A549 (cell line): ENCODE data around the gene SELP. TPM values are rescaled to one million over a fixed set of nuclear protein-coding genes. Genes with fewer than 3 reads are reported as not detected.
A peak's percentile ranks its signal among the peaks of the same experiment; 100 is the strongest.

Experiments
- ATAC-seq, 2 experiments: fragments of 200-7000 bp in 1 of 2; fragments of >200 bp in 1 of 2; cut with Nextera tagmentation in 1 of 2; cut with Tn5 transposase in 1 of 2; 3 replicates each; pipeline versions ENCODE4 v1.8.0 to v1.9.1; 2018 to 2020; ENCODE audit warnings: mild to moderate bottlenecking in 1 of 2, moderate library complexity in 1 of 2
- CTCF ChIA-PET: fragments of 300-600 bp; sonication (Branson Sonifier 250); formaldehyde crosslinking; extraction: SDS; loops from one replicate; lab custom pipeline; 2021; ENCODE audit warnings: antibody characterized with exemption, inconsistent platforms; lab: Yijun Ruan, JAX
- POLR2A ChIA-PET: fragments of 350-600 bp; formaldehyde crosslinking; extraction: SDS; loops from one replicate; lab custom pipeline; 2021; ENCODE audit warnings: antibody characterized with exemption, inconsistent platforms; lab: Yijun Ruan, JAX
- DNase-seq, 2 experiments: peaks; one replicate each; pipeline versions ENCODE4 v3.0.0 to v3.0.0-alpha.2; 2011 to 2016; ENCODE audit warnings: low read depth in 1 of 2, low spot score in 1 of 2
- FAIRE-seq: peaks from 2 replicates; lab custom pipeline; 2011; peaks lifted over from hg19 to GRCh38; lab: Jason Lieb, UNC
- H3K27ac ChIP-seq, 2 experiments: fragments of >200 bp; sonication (Bioruptor Twin); formaldehyde crosslinking; 3 replicates each; pipeline ENCODE4 v1.5.1; 2016 to 2017
- H3K4me1 ChIP-seq: fragments of >200 bp; sonication (Bioruptor Twin); formaldehyde crosslinking; 3 replicates; pipeline ENCODE4 v1.6.1; 2016
- H3K4me2 ChIP-seq: fragments of >200 bp; sonication (Bioruptor Twin); formaldehyde crosslinking; 3 replicates; pipeline ENCODE4 v1.6.1; 2016
- H3K4me3 ChIP-seq: fragments of >200 bp; sonication (Bioruptor Twin); formaldehyde crosslinking; 3 replicates; pipeline ENCODE4 v1.5.1; 2016
- H3K9me3 ChIP-seq: fragments of >200 bp; sonication (Bioruptor Twin); formaldehyde crosslinking; 3 replicates; pipeline ENCODE4 v1.6.1; 2016
- CBX8 ChIP-seq: fragments of 200-600 bp; sonication (generic); IDR thresholded peaks from 2 replicates; pipeline ENCODE4 v1.6.1; 2016
- CEBPB ChIP-seq, 2 experiments: fragments of >200 bp in 1 of 2; sonication (Bioruptor Twin) in 1 of 2; formaldehyde crosslinking in 1 of 2; IDR thresholded peaks; 2 replicates each; pipeline ENCODE4 v1.6.1; 2012 to 2016
- CHD2 ChIP-seq: fragments of 150-350 bp; IDR thresholded peaks from 2 replicates; pipeline ENCODE4 v1.6.1; 2014; ENCODE audit warnings: low read length; ENCODE audit not compliant: partially characterized antibody
- EHMT2 ChIP-seq: fragments of 200-600 bp; sonication (generic); IDR thresholded peaks from 2 replicates; pipeline ENCODE4 v1.6.1; 2016; ENCODE audit warnings: antibody characterized with exemption, low read depth, mild to moderate bottlenecking, moderate library complexity
- EP300 ChIP-seq, 2 experiments: fragments of >200 bp; sonication (Bioruptor Twin); formaldehyde crosslinking; IDR thresholded peaks; 2 replicates in 1 of 2; 3 replicates in 1 of 2; pipeline ENCODE4 v1.6.1; 2016 to 2017
- FOSL2 ChIP-seq, 2 experiments: fragments of 450-650 bp in 1 of 2; fragments of >200 bp in 1 of 2; sonication (Bioruptor Twin) in 1 of 2; formaldehyde crosslinking; IDR thresholded peaks; 2 replicates each; pipeline versions ENCODE4 v1.5.0 to v1.6.1; 2016 to 2020; ENCODE audit warnings: mild to moderate bottlenecking in 1 of 2, moderate library complexity in 1 of 2
- HOXA7 ChIP-seq: fragments of 250-450 bp; sonication (Bioruptor Pico); IDR thresholded peaks from 2 replicates; pipeline ENCODE4 v1.5.0; 2020; ENCODE audit warnings: mild to moderate bottlenecking, moderate library complexity
- HOXB13 ChIP-seq: fragments of 250-450 bp; sonication (Bioruptor Pico); IDR thresholded peaks from 2 replicates; pipeline ENCODE4 v1.5.0; 2020; ENCODE audit warnings: low read depth, mild to moderate bottlenecking, moderate library complexity
- HOXB5 ChIP-seq: fragments of 250-450 bp; sonication (Bioruptor Pico); IDR thresholded peaks from 2 replicates; pipeline ENCODE4 v1.5.0; 2020; ENCODE audit warnings: mild to moderate bottlenecking, moderate library complexity
- JUNB ChIP-seq: fragments of >200 bp; sonication (Bioruptor Twin); formaldehyde crosslinking; IDR thresholded peaks from 2 replicates; pipeline ENCODE4 v1.6.1; 2016
- KDM1A ChIP-seq: fragments of 200-600 bp; sonication (generic); IDR thresholded peaks from 2 replicates; pipeline ENCODE4 v1.6.1; 2016; ENCODE audit warnings: low read depth, mild to moderate bottlenecking
- NR3C1 ChIP-seq: fragments of >200 bp; sonication (Bioruptor Twin); formaldehyde crosslinking; IDR thresholded peaks from 3 replicates; pipeline ENCODE4 v1.6.1; 2017
- POLR2A ChIP-seq: IDR thresholded peaks from 2 replicates; pipeline ENCODE4 v1.6.1; 2012; ENCODE audit warnings: mild to moderate bottlenecking, low read length
- POLR2AphosphoS2 ChIP-seq: conservative IDR thresholded peaks from 2 replicates; pipeline ENCODE4 v1.6.1; 2012; ENCODE audit warnings: low read length, improper control_type of control experiment, inconsistent platforms
- RAD21 ChIP-seq, 2 experiments: fragments of >200 bp in 1 of 2; sonication (Bioruptor Twin) in 1 of 2; formaldehyde crosslinking in 1 of 2; IDR thresholded peaks in 1 of 2; conservative IDR thresholded peaks in 1 of 2; 2 replicates in 1 of 2; 3 replicates in 1 of 2; pipeline ENCODE4 v1.6.1; 2012 to 2018; ENCODE audit warnings: inconsistent platforms in 1 of 2
- RARB ChIP-seq: fragments of 250-450 bp; sonication (Bioruptor Pico); IDR thresholded peaks from 2 replicates; pipeline ENCODE4 v1.8.0; 2021; ENCODE audit warnings: mild to moderate bottlenecking, moderate library complexity
- SMC3 ChIP-seq: fragments of >200 bp; sonication (Bioruptor Twin); formaldehyde crosslinking; IDR thresholded peaks from 3 replicates; pipeline ENCODE4 v1.6.1; 2018; ENCODE audit warnings: inconsistent platforms
- TFCP2L1 ChIP-seq: fragments of 250-450 bp; sonication (Bioruptor Pico); IDR thresholded peaks from 2 replicates; pipeline ENCODE4 v1.5.0; 2021; ENCODE audit warnings: mild to moderate bottlenecking
- ZC3H11A ChIP-seq: fragments of 450-650 bp; IDR thresholded peaks from 2 replicates; pipeline ENCODE4 v1.6.1; 2014; ENCODE audit warnings: antibody characterized with exemption, mild to moderate bottlenecking
- ZFP36 ChIP-seq: fragments of 450-650 bp; IDR thresholded peaks from 2 replicates; pipeline ENCODE4 v1.6.1; 2014; ENCODE audit warnings: borderline replicate concordance; ENCODE audit not compliant: partially characterized antibody
- WGBS: methylation state at CpG from one replicate; pipeline ENCODE4 v1.1.6; 2017; ENCODE audit errors: missing lambda C conversion rate; 5-methylcytosine and 5-hydroxymethylcytosine counted together
- polyA plus RNA-seq, 4 experiments: library from polyadenylated mRNA; depleted of rRNA in 3 of 4; stranded (reverse); fragments of >200 nt; fragmentation: RNase III in 1 of 4; extraction: RNeasy Plus Mini Kit Qiagen cat#74134 plus additional on column Dnase treatment in 1 of 4; gene quantifications; 2 replicates in 3 of 4; 3 replicates in 1 of 4; pipeline ENCODE4 v1.2.3, GENCODE V29; 2011 to 2017
- TF ChIP-seq, protein P1 (sequence below): fragments of >200 bp; sonication (Bioruptor Twin); formaldehyde crosslinking; IDR thresholded peaks from 3 replicates; pipeline ENCODE4 v1.5.1; 2016
- TF ChIP-seq, protein P2 (sequence below): fragments of 200-600 bp; sonication (generic); IDR thresholded peaks from 2 replicates; pipeline ENCODE4 v1.6.1; 2016; ENCODE audit warnings: antibody characterized with exemption, mild to moderate bottlenecking, moderate library complexity
- TF ChIP-seq, protein P3 (sequence below): IDR thresholded peaks from 2 replicates; pipeline ENCODE4 v1.6.1; 2012; ENCODE audit warnings: low read depth, borderline replicate concordance

SELP gene
- polyA plus RNA-seq, 2 of the 4 experiments (the other 2 are of a cell fraction) = not detected

GRCh38 chr1:169546087-169546995 lies 83.6 kb downstream of the SELP start:
- no peak for TF ChIP-seq CHD2
- TF ChIP-seq, protein P1, sequence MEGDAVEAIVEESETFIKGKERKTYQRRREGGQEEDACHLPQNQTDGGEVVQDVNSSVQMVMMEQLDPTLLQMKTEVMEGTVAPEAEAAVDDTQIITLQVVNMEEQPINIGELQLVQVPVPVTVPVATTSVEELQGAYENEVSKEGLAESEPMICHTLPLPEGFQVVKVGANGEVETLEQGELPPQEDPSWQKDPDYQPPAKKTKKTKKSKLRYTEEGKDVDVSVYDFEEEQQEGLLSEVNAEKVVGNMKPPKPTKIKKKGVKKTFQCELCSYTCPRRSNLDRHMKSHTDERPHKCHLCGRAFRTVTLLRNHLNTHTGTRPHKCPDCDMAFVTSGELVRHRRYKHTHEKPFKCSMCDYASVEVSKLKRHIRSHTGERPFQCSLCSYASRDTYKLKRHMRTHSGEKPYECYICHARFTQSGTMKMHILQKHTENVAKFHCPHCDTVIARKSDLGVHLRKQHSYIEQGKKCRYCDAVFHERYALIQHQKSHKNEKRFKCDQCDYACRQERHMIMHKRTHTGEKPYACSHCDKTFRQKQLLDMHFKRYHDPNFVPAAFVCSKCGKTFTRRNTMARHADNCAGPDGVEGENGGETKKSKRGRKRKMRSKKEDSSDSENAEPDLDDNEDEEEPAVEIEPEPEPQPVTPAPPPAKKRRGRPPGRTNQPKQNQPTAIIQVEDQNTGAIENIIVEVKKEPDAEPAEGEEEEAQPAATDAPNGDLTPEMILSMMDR = peak; percentile 82
- TF ChIP-seq EHMT2 = no peak
- no peak for TF ChIP-seq HOXB13 (CRISPR knock-in tag)
- TF ChIP-seq RAD21 (conservative IDR thresholded peaks at IDR 0.05 in 1 of 2, IDR thresholded peaks at IDR 0.05 in 1 of 2) = peak; percentile 83 to 86
- TF ChIP-seq, protein P2, sequence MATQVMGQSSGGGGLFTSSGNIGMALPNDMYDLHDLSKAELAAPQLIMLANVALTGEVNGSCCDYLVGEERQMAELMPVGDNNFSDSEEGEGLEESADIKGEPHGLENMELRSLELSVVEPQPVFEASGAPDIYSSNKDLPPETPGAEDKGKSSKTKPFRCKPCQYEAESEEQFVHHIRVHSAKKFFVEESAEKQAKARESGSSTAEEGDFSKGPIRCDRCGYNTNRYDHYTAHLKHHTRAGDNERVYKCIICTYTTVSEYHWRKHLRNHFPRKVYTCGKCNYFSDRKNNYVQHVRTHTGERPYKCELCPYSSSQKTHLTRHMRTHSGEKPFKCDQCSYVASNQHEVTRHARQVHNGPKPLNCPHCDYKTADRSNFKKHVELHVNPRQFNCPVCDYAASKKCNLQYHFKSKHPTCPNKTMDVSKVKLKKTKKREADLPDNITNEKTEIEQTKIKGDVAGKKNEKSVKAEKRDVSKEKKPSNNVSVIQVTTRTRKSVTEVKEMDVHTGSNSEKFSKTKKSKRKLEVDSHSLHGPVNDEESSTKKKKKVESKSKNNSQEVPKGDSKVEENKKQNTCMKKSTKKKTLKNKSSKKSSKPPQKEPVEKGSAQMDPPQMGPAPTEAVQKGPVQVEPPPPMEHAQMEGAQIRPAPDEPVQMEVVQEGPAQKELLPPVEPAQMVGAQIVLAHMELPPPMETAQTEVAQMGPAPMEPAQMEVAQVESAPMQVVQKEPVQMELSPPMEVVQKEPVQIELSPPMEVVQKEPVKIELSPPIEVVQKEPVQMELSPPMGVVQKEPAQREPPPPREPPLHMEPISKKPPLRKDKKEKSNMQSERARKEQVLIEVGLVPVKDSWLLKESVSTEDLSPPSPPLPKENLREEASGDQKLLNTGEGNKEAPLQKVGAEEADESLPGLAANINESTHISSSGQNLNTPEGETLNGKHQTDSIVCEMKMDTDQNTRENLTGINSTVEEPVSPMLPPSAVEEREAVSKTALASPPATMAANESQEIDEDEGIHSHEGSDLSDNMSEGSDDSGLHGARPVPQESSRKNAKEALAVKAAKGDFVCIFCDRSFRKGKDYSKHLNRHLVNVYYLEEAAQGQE = no peak
- TF ChIP-seq EP300 (IDR thresholded peaks at IDR 0.05) = no peak
- no peak for TF ChIP-seq ZC3H11A
- peak; percentile 89 for TF ChIP-seq SMC3
- TF ChIP-seq JUNB = no peak
- TF ChIP-seq NR3C1 = no peak
- TF ChIP-seq POLR2AphosphoS2 = no peak
- TF ChIP-seq FOSL2 (IDR thresholded peaks at IDR 0.05) = no peak
- no peak for TF ChIP-seq FOSL2 (CRISPR knock-in tag; IDR thresholded peaks at IDR 0.05)
- TF ChIP-seq TFCP2L1 (CRISPR knock-in tag) = no peak
- TF ChIP-seq KDM1A = no peak
- no peak for TF ChIP-seq HOXB5
- TF ChIP-seq, protein P3, sequence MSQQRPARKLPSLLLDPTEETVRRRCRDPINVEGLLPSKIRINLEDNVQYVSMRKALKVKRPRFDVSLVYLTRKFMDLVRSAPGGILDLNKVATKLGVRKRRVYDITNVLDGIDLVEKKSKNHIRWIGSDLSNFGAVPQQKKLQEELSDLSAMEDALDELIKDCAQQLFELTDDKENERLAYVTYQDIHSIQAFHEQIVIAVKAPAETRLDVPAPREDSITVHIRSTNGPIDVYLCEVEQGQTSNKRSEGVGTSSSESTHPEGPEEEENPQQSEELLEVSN = no peak
- H3K9me3 ChIP-seq = no peaks in the 10 kb centered on the region
- POLR2A ChIA-PET = interaction anchor here (1.0 to 4.0 kb wide), 2 partner anchors 60 to 80 kb away, joined by 3 to 18 read pairs; partner anchors contain the start of gene SLC19A2
- DNase-seq (peak in 1 of 2 experiments; percentile 74), ATAC-seq (peak; percentile 78 to 91), FAIRE-seq (peak; percentile 77)
- WGBS = 43% methylated on average over 15 of the region's 15 CpGs
- CTCF ChIA-PET = interaction anchor here (0.5 to 4.0 kb wide), 42 partner anchors 10 to 1396 kb away, joined by 3 to 31 read pairs (median 4); partner anchors contain the start of genes CCDC181, METTL18 and SLC19A2
- no peaks in the 10 kb centered on the region for H3K4me1 ChIP-seq
- no peak overlapping the region for H3K4me2 ChIP-seq
- H3K27ac ChIP-seq = no peak overlapping the region
- no peak overlapping the region for H3K4me3 ChIP-seq

DNA sequence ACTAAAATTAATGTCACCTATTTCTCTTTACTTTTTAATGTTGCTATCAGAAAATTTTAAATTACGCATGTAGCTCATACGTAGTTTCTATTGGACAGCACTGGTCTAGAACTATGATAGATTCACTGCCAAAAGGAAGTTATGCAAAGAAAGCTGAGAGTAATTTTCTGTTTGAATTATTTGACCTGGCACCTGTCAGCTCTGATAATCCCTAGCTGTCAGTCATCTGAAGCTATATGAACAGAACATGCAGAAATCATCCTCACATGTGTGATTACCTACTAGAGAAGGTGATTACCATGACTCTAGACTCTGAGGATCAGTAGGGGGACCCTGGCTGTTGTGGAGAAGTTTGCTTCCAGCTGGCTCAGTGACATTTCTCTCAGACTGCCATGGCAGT lies 84.5 kb downstream of the SELP start:
- WGBS = 60% methylated on average over 2 of the region's 2 CpGs
- TF ChIP-seq POLR2A (no peak), ZFP36 (no peak), EHMT2 (no peak), HOXA7 (CRISPR knock-in tag) (no peak), CHD2 (no peak), CBX8 (no peak), CEBPB (IDR thresholded peaks at IDR 0.05) (no peak), RARB (CRISPR knock-in tag) (no peak)
- TF ChIP-seq, protein P1 = no peak
- TF ChIP-seq, protein P2 = no peak

More for the DNA sequence above, 84.5 kb downstream of the SELP start:
- Histone ChIP-seq H3K27ac (no peak overlapping the region), H3K9me3 (no peaks in the 10 kb centered on the region), H3K4me2 (no peak overlapping the region), H3K4me3 (no peak overlapping the region), H3K4me1 (no peaks in the 10 kb centered on the region)
- no peak for ATAC-seq
- no peak for FAIRE-seq
- ChIA-PET CTCF (interaction anchor here (1.0 to 4.0 kb wide), 11 partner anchors 14 to 1204 kb away, joined by 3 to 31 read pairs (median 4); no protein-coding TSS in a partner anchor), POLR2A (interaction anchor here (1.0 to 4.0 kb wide), 2 partner anchors 59 to 79 kb away, joined by 3 to 18 read pairs; partner anchors contain the start of gene SLC19A2)
- no peak for DNase-seq
